K562 (cell line): ENCODE data around the gene CLDN5.

ENCODE experiments used
- ATF2 ChIP-seq: sonication (generic); formaldehyde crosslinking; IDR thresholded peaks from 2 replicates; pipeline ENCODE4 v1.8.1; 2022; ENCODE audit warnings: missing genetic modification reagents
- CREB1 ChIP-seq, 2 experiments: sonication (generic) in 1 of 2; formaldehyde crosslinking in 1 of 2; IDR thresholded peaks; 2 replicates each; pipeline versions ENCODE4 v1.6.1 to v1.8.0; 2012 to 2022; ENCODE audit warnings: inconsistent platforms in 1 of 2, mild to moderate bottlenecking in 1 of 2, missing genetic modification reagents in 1 of 2, moderate library complexity in 1 of 2
- FOS ChIP-seq: IDR thresholded peaks from 3 replicates; pipeline ENCODE4 v1.6.1; 2011; ENCODE audit not compliant: insufficient read length; ENCODE audit errors: extremely low read depth
- IFI16 ChIP-seq: fragments of 250-450 bp; sonication (Bioruptor Pico); IDR thresholded peaks from 2 replicates; pipeline ENCODE4 v2.1.2; 2022; ENCODE audit warnings: mild to moderate bottlenecking, inconsistent platforms
- MYC ChIP-seq, 2 experiments: fragments of 250-450 bp in 1 of 2; sonication (Bioruptor Pico) in 1 of 2; IDR thresholded peaks; 2 replicates each; pipeline versions ENCODE4 v1.5.1 to v1.6.1; 2012 to 2021; ENCODE audit warnings: low read depth in 2 of 2, borderline replicate concordance in 1 of 2, improper control_type of control experiment in 1 of 2, low read length in 1 of 2, mild to moderate bottlenecking in 1 of 2, moderate library complexity in 1 of 2
- PTTG1 ChIP-seq: fragments of 450-650 bp; IDR thresholded peaks from 2 replicates; pipeline ENCODE4 v1.6.1; 2016; ENCODE audit warnings: low read depth, mild to moderate bottlenecking, missing genetic modification characterization, missing compliant biosample characterization
- SRSF7 ChIP-seq: fragments of 200-400 bp; formaldehyde crosslinking; optimal IDR thresholded peaks from 2 replicates; pipeline ENCODE3; 2017; ENCODE audit warnings: mild to moderate bottlenecking, low read depth, low read length
- TARDBP ChIP-seq: fragments of 450-650 bp; IDR thresholded peaks from 2 replicates; pipeline ENCODE4 v1.6.1; 2016
- USF1 ChIP-seq: sonication (generic); formaldehyde crosslinking; IDR thresholded peaks from 2 replicates; pipeline ENCODE4 v1.9.0; 2022; ENCODE audit warnings: mild to moderate bottlenecking, missing genetic modification reagents
- ZNF140 ChIP-seq: fragments of 250-450 bp; sonication (Bioruptor Pico); IDR thresholded peaks from 2 replicates; pipeline ENCODE4 v1.8.0; 2021; ENCODE audit warnings: moderate library complexity, mild to moderate bottlenecking, inconsistent platforms
- TF ChIP-seq, protein P1 (sequence below): fragments of 450-650 bp; formaldehyde crosslinking; IDR thresholded peaks from 2 replicates; pipeline ENCODE4 v1.4.0; 2020; ENCODE audit warnings: mild to moderate bottlenecking, mixed read lengths

DNA sequence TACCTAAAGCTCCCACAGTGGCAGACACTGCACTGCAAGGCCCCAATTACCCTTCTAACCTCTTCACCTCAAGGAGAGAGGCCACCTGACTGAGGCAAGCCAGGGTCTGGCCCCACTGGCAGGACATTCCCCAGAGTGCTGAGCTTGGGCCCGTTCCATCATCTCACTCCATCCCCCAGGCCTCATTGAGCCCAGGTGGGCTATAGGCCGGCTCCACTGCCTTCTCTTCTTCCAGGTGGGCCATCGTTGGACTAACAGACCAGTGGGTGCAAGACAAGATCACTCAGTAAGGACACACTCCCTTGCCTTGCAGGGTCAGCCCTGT is 25.4 kb downstream of the CLDN5 start:
- no peak for TF ChIP-seq FOS
- no peak for TF ChIP-seq ZNF140
- no peak for TF ChIP-seq MYC (IDR thresholded peaks at IDR 0.05; ENCODE audit: low read depth, low read length)
- no peak for TF ChIP-seq MYC (CRISPR knock-in tag; IDR thresholded peaks at IDR 0.05; ENCODE audit: borderline replicate concordance, low read depth)
- TF ChIP-seq PTTG1 (tag) = no peak
- TF ChIP-seq IFI16 (CRISPR knock-in tag) = no peak
- no peak for TF ChIP-seq USF1 (CRISPR knock-in tag)
- TF ChIP-seq CREB1 (IDR thresholded peaks at IDR 0.05) = no peak
- TF ChIP-seq CREB1 (CRISPR knock-in tag; IDR thresholded peaks at IDR 0.05) = no peak
- TF ChIP-seq SRSF7 = no peak
- no peak for TF ChIP-seq TARDBP
- TF ChIP-seq ATF2 = no peak
- TF ChIP-seq, protein P1, sequence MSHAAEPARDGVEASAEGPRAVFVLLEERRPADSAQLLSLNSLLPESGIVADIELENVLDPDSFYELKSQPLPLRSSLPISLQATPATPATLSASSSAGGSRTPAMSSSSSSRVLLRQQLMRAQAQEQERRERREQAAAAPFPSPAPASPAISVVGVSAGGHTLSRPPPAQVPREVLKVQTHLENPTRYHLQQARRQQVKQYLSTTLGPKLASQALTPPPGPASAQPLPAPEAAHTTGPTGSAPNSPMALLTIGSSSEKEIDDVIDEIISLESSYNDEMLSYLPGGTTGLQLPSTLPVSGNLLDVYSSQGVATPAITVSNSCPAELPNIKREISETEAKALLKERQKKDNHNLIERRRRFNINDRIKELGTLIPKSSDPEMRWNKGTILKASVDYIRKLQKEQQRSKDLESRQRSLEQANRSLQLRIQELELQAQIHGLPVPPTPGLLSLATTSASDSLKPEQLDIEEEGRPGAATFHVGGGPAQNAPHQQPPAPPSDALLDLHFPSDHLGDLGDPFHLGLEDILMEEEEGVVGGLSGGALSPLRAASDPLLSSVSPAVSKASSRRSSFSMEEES (CRISPR knock-in tag) = no peak
